HG03460 (cell line): Measurements from ENCODE around the gene KDM1B.

Experiments
- ATAC-seq: cut with Tn5 transposase; IDR thresholded peaks from one replicate; pipeline ENCODE4 v1.9.1; 2021; ENCODE audit not compliant: unreplicated experiment

Gene KDM1B

GRCh38 chr6:18155150-18155863, at the start of gene KDM1B:
KDM1B (plus strand) TSS chr6:18155422; CDS start chr6:18159896, 4,474 bp downstream.
- ATAC-seq: peak; percentile 85

GRCh38 chr6:18107061-18107460, 48.2 kb upstream of the KDM1B start:
- ATAC-seq: no peak

- no peak for ATAC-seq
Measured at GRCh38 chr6:18110162-18110561, 45.1 kb upstream of the KDM1B start.

- ATAC-seq: no peak
Measured at GRCh38 chr6:18115356-18115755, 39.9 kb upstream of the KDM1B start.

- no peak for ATAC-seq
Measured at GRCh38 chr6:18117136-18117535, 38.1 kb upstream of the KDM1B start.

- ATAC-seq: no peak
Measured at GRCh38 chr6:18118330-18118729, 36.9 kb upstream of the KDM1B start.

GRCh38 chr6:18119236-18119635, 36.0 kb upstream of the KDM1B start:
- no peak for ATAC-seq

- ATAC-seq: no peak
Measured at GRCh38 chr6:18121580-18122127, 33.6 kb upstream of the KDM1B start.

GRCh38 chr6:18122128-18123093, 32.8 kb upstream of the KDM1B start, which contains the start of gene NHLRC1:
NHLRC1 (minus strand) TSS chr6:18122677; CDS start chr6:18122606, 71 bp downstream.
- ATAC-seq: peak; percentile 99

- ATAC-seq: no peak
Measured at GRCh38 chr6:18126121-18126520, 29.1 kb upstream of the KDM1B start.

GRCh38 chr6:18132346-18132745, 22.9 kb upstream of the KDM1B start:
- ATAC-seq: no peak

GRCh38 chr6:18135171-18135570, 20.1 kb upstream of the KDM1B start:
- no peak for ATAC-seq

- ATAC-seq: no peak
Measured at GRCh38 chr6:18136260-18136659, 19.0 kb upstream of the KDM1B start.

GRCh38 chr6:18138906-18139305, 16.3 kb upstream of the KDM1B start:
- ATAC-seq: no peak

- no peak for ATAC-seq
Measured at GRCh38 chr6:18139935-18140621, 15.1 kb upstream of the KDM1B start.

- ATAC-seq: no peak
Measured at GRCh38 chr6:18141805-18142590, 13.2 kb upstream of the KDM1B start.

- no peak for ATAC-seq
Measured at GRCh38 chr6:18142591-18142861, 12.7 kb upstream of the KDM1B start.

GRCh38 chr6:18147160-18147559, 8.1 kb upstream of the KDM1B start:
- no peak for ATAC-seq

GRCh38 chr6:18147616-18148015, 7.6 kb upstream of the KDM1B start:
- no peak for ATAC-seq

- ATAC-seq: no peak
Measured at GRCh38 chr6:18148304-18149025, 6.8 kb upstream of the KDM1B start.
